NCI-H146 (cell line): ENCODE data around the gene GAL3ST3.
A peak's percentile ranks its signal among the peaks of the same experiment; 100 is the strongest.

Experiments used
- DNase-seq: peaks from one replicate; lab custom pipeline; 2025; lab: John Stamatoyannopoulos, UW

The GAL3ST3 gene

DNA sequence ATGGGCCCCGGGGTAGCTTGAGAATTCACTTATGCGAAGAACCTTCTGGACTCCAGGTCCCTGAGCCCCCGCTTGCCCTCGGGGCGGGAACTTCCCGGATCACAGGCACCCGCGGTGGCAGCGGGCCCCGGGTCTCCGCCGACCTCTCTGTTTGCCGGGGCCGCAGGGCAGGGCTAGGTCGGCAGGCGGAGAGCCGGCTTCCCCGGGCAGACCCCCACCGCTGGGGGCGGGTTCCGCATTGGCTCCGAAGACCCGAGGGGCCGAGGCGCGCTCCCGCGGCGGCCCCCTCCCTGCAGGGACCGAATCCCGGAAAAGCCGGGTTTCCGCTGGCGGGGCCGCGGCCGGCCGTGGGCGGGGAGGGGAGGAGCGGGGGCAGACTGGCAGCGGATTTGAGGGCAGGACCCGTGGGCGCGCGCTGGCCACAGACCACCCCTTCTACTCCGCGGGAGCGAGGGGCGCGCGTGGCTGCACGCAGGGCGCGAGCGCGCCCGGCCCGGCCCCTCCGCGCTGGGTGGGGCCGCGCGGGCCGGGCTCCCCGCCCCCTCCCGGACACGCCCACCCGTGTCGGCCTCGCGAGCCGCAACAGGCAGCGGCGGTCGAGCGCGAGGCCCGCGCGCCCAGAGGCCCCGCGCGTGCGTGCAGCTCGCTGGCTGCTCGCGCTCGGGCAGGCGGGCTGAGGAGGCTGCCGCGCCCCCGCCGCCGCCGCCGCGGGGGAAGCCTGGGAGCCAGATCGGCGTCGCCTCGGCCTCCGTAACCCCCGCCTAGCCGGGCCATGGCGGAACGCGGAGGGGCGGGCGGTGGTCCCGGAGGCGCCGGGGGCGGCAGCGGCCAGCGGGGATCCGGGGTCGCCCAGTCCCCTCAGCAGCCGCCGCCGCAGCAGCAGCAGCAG is 21.0 kb upstream of the GAL3ST3 start, which contains the start of gene PACS1:
PACS1 (plus strand) TSS at position 558 of the 889 bp plus-strand sequence; CDS start at position 773, 215 bp downstream.
- DNase-seq, result peak; percentile 64

DNA sequence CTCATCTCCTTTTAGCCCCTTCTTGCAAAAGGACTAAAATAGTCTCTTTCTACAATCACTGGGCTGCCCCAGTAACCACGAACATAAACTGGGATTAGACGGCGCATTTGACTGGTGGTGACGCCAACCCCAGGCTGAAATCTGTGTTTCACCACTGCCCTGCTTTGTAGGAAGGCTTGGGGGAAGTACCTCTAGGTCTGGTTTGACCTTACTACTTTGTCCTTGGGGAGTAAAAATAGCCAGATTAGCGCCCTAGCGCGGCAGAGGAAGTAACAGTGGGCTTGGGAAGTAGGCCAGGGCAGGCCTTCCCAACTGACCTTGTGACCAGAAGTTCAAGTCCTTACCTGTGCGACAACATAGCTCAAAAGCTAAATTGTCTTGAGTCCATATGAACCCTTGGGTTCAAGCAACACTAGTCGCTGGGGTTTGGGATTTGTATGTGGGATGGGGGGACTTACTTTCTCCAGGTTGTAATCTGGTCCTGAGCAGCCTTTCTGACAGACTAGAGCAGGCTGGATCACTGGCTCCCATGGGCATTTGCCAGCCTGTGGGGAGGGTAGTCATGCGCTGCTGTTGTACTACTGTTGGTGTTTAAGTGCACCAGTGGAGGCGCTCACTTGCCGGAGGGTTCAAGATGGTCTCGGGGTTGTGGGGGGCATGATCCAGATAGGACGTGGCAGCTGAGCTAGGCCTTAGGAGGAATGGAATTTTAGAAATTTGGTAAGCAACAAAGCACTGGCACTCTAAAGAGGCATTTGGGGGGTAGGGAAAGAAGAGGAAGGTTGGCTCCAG is 20.2 kb upstream of the GAL3ST3 start:
- no peak for DNase-seq

DNA sequence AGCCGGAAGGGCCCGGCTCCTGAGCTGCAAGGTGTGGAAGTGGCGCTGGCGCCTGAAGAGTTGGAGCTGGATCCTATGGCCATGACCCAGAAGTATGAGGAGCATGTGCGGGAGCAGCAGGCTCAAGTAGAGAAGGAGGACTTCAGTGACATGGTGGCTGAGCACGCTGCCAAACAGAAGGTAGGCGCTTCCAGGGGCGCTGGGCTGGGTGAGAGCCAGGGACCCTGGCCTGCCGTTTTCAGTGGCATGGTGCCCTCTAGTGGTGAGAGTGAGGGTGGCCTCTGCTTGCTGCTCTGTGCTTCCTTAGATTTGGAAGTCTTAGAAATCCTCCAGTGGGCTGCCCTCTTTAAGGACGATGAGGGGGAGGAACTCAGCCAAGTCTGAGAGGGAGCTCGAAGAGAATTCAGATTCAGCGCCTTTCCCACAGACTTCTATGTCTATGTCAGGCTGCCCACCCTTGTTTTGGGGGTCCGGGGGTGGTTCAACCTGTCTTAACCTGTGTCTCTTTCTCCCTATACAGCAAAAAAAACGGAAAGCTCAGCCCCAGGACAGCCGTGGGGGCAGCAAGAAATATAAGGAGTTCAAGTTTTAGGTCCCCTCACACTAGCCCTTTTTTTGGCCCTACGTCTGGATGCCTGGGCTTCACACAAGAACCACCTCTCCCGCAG is 19.3 kb upstream of the GAL3ST3 start:
- peak; percentile 53 for DNase-seq

- DNase-seq, result no peak
These were observed 18.7 kb upstream of the GAL3ST3 start for GRCh38 chr11:66067640-66068039.

GRCh38 chr11:66066751-66067150 is 17.8 kb upstream of the GAL3ST3 start:
- no peak for DNase-seq

DNA sequence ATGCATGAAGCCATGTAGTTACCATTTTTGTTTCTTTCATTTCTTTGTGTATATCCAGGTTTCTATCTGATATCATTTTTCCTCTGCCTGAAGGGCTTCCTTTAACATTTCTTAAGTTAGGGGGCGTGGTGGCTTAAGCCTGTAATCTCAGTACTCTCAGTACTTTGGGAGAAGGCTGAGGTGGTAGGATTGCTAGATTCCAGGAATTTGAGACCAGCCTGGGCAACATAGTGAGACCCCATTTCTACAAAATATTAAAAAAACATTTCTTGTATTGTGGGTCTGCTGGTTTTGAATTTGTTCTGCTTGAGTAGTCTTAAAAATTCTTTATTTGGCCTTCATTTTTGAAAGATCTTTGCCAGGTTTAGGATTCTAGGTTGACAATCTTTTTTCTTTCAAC is 15.6 kb upstream of the GAL3ST3 start:
- DNase-seq, result no peak

DNA sequence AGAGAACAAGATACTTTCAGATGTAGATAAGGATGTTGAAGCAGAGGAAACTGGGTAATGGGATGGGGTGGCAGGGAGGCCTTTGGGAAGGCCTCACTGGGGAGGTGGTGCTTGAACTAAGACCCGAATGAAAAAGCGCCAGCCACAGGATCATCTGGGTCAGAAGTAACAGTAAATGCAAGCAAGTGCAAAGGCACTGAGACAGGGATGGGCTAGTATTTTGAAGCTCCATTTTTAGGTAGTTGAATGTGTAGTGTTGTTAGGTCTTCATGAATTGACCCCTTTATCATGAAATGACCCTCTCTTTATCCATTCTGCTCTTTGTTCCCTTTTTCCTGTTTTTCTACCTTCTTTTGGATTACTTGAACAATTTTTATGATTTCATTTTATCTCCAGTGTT is 14.9 kb upstream of the GAL3ST3 start:
- DNase-seq, result no peak

DNA sequence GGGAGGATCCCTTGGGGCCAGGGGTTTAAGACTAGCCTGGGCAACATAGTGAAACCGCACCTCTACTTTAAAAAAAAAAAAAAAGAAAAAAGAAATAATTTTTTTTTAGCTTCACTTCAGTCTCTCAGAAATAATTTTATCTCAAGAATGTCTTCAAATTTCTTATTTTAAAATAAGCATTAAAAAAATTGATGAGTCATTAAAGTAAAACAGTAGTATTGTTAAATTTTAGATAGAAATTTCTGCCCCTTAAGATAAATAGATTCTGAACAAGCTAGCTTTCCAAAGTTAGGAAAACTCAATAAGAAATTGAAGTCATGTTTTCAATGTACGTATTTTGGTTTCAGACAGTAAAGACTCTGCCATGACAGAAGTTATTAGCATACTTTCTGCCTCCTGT is 13.4 kb upstream of the GAL3ST3 start:
- DNase-seq, result no peak

- DNase-seq, result no peak
These were observed 12.3 kb upstream of the GAL3ST3 start for GRCh38 chr11:66061268-66061667.

DNA sequence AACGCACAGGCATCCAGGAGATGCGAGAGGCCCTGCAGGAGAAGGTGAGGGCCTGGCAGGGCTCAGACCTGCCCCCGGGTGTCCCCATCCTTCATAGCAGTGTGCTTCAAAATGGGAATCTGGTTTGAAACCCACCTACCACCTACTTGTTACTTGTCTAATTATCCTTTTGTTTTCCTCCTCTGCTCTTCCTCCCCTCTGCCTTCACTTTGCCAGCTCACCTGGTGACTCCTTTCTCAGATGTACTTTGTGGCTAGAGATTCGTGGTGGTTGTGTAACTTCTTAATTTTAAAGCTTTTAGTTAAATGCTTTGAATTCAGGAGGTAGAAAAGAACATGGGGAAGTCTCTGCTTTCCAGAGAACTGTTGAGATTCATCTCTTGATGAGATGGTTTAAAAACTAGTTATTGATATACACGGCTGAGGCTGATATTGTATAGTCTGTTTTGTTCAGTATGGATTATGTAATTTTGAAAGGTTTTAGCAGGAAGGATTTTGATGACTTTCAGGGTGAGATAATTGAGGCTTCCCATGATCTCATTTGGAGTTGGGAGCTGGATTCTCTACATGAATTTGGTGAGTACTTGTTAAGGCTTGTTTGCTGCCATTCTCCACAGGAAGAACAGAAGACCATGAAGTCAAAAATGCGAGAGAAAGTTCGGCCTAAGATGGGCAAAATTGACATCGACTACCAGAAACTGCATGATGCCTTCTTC is 11.2 kb upstream of the GAL3ST3 start:
- no peak for DNase-seq

DNA sequence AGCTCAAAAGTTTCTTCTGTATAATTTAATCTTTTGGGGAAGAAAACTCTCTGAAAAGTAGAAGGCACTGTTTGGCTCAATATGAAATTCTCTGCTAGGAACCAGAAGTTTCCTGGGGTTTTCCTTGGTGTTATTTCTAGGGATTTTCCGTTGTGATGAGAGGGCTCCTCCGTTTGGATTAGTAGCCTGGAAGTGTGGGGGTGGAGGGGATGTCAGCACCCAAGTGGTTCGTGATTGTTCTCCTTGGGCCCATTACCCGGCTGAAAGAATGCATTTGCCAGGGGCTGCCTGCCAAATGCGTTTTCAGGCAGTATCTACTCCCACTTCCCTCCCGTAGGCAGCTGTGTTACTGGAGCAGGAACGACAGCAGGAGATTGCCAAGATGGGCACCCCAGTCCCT is 7.5 kb upstream of the GAL3ST3 start:
- no peak for DNase-seq

GRCh38 chr11:66055021-66055420 is 6.1 kb upstream of the GAL3ST3 start:
- DNase-seq, result no peak

- DNase-seq, result no peak
These were observed 3.7 kb upstream of the GAL3ST3 start for GRCh38 chr11:66052664-66052982.

GRCh38 chr11:66051766-66052663 is 3.1 kb upstream of the GAL3ST3 start, which contains the start of gene SF3B2:
Gene SF3B2, plus strand, starts transcription at chr11:66052364. Its CDS starts 21 bp downstream, at chr11:66052385.
- DNase-seq, result peak; percentile 99

DNA sequence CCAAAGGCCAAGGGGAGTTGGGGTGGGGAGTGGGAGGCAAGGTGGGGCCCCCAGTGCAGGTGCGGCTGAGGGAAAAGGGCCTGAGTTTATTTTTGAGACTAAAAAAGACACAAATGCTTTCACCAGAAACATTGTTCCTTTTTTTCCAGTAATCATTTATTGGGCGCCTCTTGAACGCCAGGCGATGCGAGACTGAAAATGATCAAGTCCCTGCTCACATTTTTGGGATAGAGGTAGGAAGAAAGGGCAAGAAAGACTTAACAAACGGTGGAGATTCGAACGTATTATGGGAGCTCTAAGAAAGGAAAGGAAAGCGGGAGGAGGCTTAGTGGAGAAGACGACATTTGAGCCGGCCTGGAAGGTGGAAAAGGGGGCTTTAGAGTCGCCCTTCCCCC is 2.4 kb upstream of the GAL3ST3 start:
- no peak for DNase-seq

DNA sequence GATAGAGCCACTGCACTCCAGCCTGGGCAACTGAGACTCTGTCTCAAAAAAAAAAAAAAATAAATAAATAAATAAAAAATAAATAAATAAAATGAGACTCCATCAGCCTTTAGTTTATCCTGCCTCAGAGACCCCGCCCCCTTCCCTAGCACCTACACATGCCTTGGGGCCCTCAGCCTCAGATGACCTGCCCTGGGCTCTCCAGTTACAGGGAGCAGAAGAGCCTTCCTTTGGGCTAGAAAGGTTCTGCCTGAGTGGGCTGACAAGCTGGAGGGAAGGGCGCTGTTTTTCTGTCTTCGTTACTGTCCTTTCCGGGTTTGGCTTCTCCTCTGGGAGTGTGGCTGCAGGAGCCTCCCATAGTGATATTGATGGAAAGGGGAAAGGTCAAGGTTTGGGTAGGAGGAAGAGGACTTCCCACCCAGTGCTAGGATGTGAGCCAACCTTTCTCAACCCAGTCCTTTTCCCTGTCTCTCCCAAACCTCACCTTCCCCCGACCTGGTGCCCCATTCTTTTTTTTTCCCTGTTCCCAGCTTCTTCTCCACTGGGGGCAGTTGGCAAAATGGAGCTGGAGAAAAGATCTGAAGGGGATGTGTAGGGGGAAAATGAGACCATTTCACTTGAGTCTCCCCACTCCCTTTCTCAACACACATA is 1.7 kb upstream of the GAL3ST3 start:
- no peak for DNase-seq

DNA sequence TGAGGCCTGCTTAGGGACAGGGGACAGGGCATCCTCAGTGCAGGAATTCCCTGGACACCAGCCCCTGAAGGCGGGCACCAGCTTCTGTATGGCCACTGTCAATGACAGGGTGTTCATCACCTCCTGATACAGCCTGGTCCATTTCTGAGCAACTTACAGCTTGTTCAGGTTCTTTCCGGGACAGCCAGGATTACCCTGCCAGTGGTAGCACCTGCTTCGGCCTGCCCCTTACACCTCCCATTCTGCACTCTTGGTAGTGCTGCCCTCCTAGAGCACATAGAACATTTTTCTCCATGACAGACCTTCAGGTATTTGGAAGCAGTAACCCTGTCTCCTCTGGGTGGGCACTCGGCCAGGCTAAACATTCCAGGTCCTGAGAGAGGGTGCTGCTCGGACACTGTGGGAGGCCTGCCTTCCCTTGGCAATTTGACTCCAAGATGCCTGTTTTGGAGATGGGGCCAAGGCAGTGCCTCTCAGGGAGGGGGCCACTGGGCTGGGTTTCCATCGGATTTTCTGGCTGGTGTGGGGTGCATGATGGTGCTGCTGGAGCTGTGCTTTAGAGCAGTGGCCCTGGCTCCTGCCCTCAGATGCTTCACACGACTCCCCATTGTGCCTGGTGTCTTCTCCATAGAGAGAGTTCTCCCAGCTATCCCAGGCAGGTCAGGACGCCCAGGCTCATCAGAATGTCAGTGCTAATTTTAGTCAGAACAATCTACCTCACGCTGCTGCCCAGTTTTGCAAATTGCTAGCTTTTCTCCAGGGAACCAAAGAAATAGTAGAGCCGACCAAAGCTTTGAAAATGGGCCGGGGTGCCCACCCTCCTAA is 1.2 kb downstream of the GAL3ST3 start:
- no peak for DNase-seq

DNA sequence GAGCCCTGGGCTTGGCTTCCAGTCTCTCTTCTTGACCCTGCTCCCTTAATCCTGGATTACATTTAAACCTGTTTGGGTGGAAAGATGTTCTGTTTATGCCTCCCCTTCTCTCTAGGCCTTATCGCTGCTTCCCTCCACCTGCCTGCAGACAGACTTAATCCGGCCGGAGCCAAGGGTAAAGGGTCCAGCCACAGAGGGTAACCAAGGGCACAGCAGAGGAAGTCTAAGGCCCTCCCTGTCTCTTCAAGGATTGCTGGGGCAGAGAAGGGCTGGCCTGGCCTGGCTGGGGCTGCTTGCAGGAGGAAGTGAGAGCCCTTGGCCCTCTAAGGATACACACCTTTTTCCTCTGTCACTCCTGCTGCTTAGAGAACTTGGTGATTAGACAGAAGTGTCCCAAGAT is 2.1 kb downstream of the GAL3ST3 start:
- DNase-seq, result no peak

DNA sequence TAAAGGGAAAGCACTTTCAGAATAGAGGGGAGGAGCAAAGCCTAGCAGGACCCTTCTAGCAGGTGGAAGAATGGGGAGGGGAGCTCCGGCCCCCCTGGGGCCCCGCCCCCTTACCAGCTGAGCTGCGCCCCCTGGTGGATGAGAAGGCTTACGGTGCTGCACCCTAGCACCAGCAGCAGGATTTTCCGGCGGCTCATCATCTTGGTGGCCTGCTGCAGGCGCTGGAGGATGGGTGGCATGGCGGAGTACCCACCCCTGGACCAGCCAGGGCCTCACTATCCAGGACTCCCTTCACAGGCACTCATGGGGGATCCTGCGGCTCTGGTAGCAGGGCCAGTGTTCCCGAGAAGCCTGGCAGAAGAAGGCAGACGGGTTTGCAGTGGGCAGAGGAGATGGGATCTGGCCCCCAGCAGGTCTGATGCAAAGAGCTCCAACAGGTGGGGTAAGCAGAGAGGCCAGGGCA is 3.8 kb downstream of the GAL3ST3 start:
- DNase-seq, result peak; percentile 87
